ENCODE measurements around the gene FREM1. TPM values are rescaled to one million over a fixed set of nuclear protein-coding genes. Genes with fewer than 3 reads are reported as not detected.

Gene FREM1
- total and polyA plus RNA-seq, 2 donors (not counting 1 experiment from before 2014, with no cell fraction given) = not detected

GRCh38 chr9:14831074-14831473, 79.2 kb downstream of the FREM1 start:
- H3K9me3 ChIP-seq (ENCODE audit: control extremely low read depth in 1 of 3, control insufficient read depth in 2 of 3, insufficient read depth in 1 of 3, low read length in 2 of 3) = peaks cover 0 to 8% (median 1%) of the 10 kb centered on the region in 3 donors
- no peak for DNase-seq
- WGBS (ENCODE audit: insufficient coverage) = 93% methylated on average over 4 of the region's 6 CpGs

GRCh38 chr9:14830057-14830456, 80.2 kb downstream of the FREM1 start:
- TF ChIP-seq CTCF (IDR thresholded peaks at IDR 0.05) = no peak
- TF ChIP-seq EZH2 (IDR thresholded peaks at IDR 0.05; ENCODE audit: borderline replicate concordance, insufficient read depth, low read depth, low read length, poor library complexity, severe bottlenecking) = no peak
- POLR2A ChIA-PET = no interaction called here
- Histone ChIP-seq H3K36me3 (replicated peaks in 1 of 2; ENCODE audit: control extremely low read depth in 1 of 2, control insufficient read depth in 1 of 2, extremely low read depth in 1 of 2, insufficient read depth in 2 of 2, low read length in 1 of 2) (no peaks in the 10 kb centered on the region), H4K20me1 (ENCODE audit: control insufficient read depth, insufficient read depth, low read length, poor library complexity, severe bottlenecking) (no peaks in the 10 kb centered on the region), H3K4me2 (replicated peaks; ENCODE audit: low read depth, low read length, poor library complexity, severe bottlenecking) (no peak overlapping the region), H3K4me3 (ENCODE audit: control extremely low read depth in 1 of 5, extremely low read depth in 1 of 5, insufficient read depth in 1 of 5, low read depth in 2 of 5, low read length in 4 of 5) (no peak overlapping the region), H3K4me1 (ENCODE audit: control insufficient read depth in 2 of 2, insufficient read depth in 2 of 2, low read length in 2 of 2) (no peaks in the 10 kb centered on the region), H2AFZ (ENCODE audit: insufficient read depth, low read depth, low read length, poor library complexity, severe bottlenecking) (no peak overlapping the region), H3K27ac (ENCODE audit: low read length in 2 of 2) (no peak overlapping the region), H3K27me3 (replicated peaks in 1 of 4; ENCODE audit: control extremely low read depth in 1 of 4, control insufficient read depth in 3 of 4, insufficient read depth in 4 of 4, low read length in 3 of 4) (peaks cover 0 to 6% (median 0%) of the 10 kb centered on the region in 4 experiments), H3K79me2 (ENCODE audit: control insufficient read depth, insufficient read depth, low read length) (no peaks in the 10 kb centered on the region), H3K9ac (ENCODE audit: low read length) (no peak overlapping the region), H3K9me3 (ENCODE audit: control extremely low read depth in 1 of 3, control insufficient read depth in 2 of 3, insufficient read depth in 1 of 3, low read length in 2 of 3) (peaks cover 0 to 8% (median 1%) of the 10 kb centered on the region in 3 donors)
- intact Hi-C loops (cut with micrococcal nuclease) = no loop called here
- Mint-ChIP-seq H3K9me3 (ENCODE audit: insufficient read depth) (peaks cover 4% of the 10 kb centered on the region), H3K4me3 (no peak overlapping the region), H3K27ac (no peak overlapping the region), H3K4me1 (no peaks in the 10 kb centered on the region), H3K27me3 (peaks cover 8% of the 10 kb centered on the region)
- CTCF ChIA-PET = no interaction called here
- WGBS (ENCODE audit: insufficient coverage) = no CpG with 5 or more reads among the region's 1 CpG
- no peak for ATAC-seq (ENCODE audit: low read depth)
- no peak for DNase-seq

More at GRCh38 chr9:14831074-14831473, 79.2 kb downstream of the FREM1 start:
- no peak overlapping the region for H3K4me2 ChIP-seq (replicated peaks; ENCODE audit: low read depth, low read length, poor library complexity, severe bottlenecking)
- Mint-ChIP-seq H3K4me1 (no peaks in the 10 kb centered on the region), H3K4me3 (no peak overlapping the region), H3K27ac (no peak overlapping the region), H3K27me3 (peaks cover 8% of the 10 kb centered on the region), H3K9me3 (ENCODE audit: insufficient read depth) (peaks cover 4% of the 10 kb centered on the region)
- no peaks in the 10 kb centered on the region for H3K36me3 ChIP-seq (replicated peaks in 1 of 2; ENCODE audit: control extremely low read depth in 1 of 2, control insufficient read depth in 1 of 2, extremely low read depth in 1 of 2, insufficient read depth in 2 of 2, low read length in 1 of 2)
- H3K9ac ChIP-seq (ENCODE audit: low read length) = no peak overlapping the region
- POLR2A ChIA-PET = no interaction called here
- H3K4me1 ChIP-seq (ENCODE audit: control insufficient read depth in 2 of 2, insufficient read depth in 2 of 2, low read length in 2 of 2) = no peaks in the 10 kb centered on the region
- no peak for ATAC-seq (ENCODE audit: low read depth)
- peaks cover 0 to 6% (median 0%) of the 10 kb centered on the region in 4 experiments for H3K27me3 ChIP-seq (replicated peaks in 1 of 4; ENCODE audit: control extremely low read depth in 1 of 4, control insufficient read depth in 3 of 4, insufficient read depth in 4 of 4, low read length in 3 of 4)
- H2AFZ ChIP-seq (ENCODE audit: insufficient read depth, low read depth, low read length, poor library complexity, severe bottlenecking) = no peak overlapping the region
- no peak overlapping the region for H3K4me3 ChIP-seq (ENCODE audit: control extremely low read depth in 1 of 5, extremely low read depth in 1 of 5, insufficient read depth in 1 of 5, low read depth in 2 of 5, low read length in 4 of 5)
- TF ChIP-seq CTCF (IDR thresholded peaks at IDR 0.05) = no peak
- TF ChIP-seq EZH2 (IDR thresholded peaks at IDR 0.05; ENCODE audit: borderline replicate concordance, insufficient read depth, low read depth, low read length, poor library complexity, severe bottlenecking) = no peak
- no peaks in the 10 kb centered on the region for H3K79me2 ChIP-seq (ENCODE audit: control insufficient read depth, insufficient read depth, low read length)
- intact Hi-C loops (cut with micrococcal nuclease) = no loop called here
- CTCF ChIA-PET = no interaction called here
- H3K27ac ChIP-seq (ENCODE audit: low read length in 2 of 2) = no peak overlapping the region
- no peaks in the 10 kb centered on the region for H4K20me1 ChIP-seq (ENCODE audit: control insufficient read depth, insufficient read depth, low read length, poor library complexity, severe bottlenecking)
